ENCODE data around the gene CTNNB1. TPM values are rescaled to one million over a fixed set of nuclear protein-coding genes. Genes with fewer than 3 reads are reported as not detected.

Gene CTNNB1
- total RNA-seq, 1 experiment from 2014 or later: 460 TPM

DNA sequence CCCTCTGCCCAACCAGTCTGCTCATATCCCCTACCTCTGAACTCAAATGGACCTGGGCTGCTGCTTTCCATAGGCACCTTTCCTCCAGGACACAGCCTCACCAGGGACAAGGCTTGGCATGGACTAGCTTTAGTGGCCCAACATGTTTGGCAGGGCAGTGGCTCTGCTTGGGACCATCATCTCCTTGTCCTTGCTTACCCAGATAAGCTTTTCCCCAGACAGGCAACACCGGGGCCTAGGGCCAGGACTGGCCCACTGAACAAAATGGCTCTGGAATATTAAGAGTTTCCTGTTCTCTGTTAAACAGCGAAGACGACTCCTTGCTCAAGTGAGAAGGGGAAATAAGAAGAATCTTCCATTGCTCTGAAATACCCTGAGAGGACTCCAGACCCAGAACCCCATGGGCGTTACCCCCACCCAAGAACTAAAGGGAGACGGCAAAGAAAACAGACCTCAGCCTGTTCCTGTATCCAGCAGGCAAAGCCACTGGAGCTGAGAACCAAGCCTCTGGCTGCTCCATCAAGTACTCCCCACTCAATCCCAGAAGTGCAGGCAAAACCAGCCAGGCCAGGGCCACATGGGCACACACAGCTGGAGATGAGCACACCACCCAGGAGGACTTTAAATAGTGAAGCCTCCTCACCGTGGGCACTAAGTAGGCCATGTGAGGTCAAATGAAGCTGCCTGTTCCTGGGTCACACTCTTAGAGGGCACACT is 45.5 kb downstream of the CTNNB1 start:
- ChIA-PET POLR2A (ENCODE audit: unreplicated experiment) (no interaction called here), CTCF (no interaction called here)
- Histone ChIP-seq H3K4me1 (ENCODE audit: insufficient read depth, low read length) (no peaks in the 10 kb centered on the region), H3K79me2 (ENCODE audit: low read length) (no peaks in the 10 kb centered on the region), H3K27me3 (ENCODE audit: low read length) (no peaks in the 10 kb centered on the region), H3K9me3 (ENCODE audit: low read length) (no peaks in the 10 kb centered on the region), H3F3A (ENCODE audit: low read length, unreplicated experiment) (no peaks in the 10 kb centered on the region), H3K27ac (ENCODE audit: low read length) (no peak overlapping the region), H3K4me3 (ENCODE audit: low read length) (no peak overlapping the region), H3K9me2 (replicated peaks; ENCODE audit: low read length) (no peaks in the 10 kb centered on the region), H2AFZ (ENCODE audit: low read length) (no peak overlapping the region), H3K36me3 (ENCODE audit: low read depth, low read length) (peaks cover 20% of the 10 kb centered on the region), H3K9ac (ENCODE audit: low read length) (no peak overlapping the region), H4K20me1 (ENCODE audit: low read length) (no peaks in the 10 kb centered on the region), H3K4me2 (ENCODE audit: low read length) (no peak overlapping the region)
- intact Hi-C loops (cut with micrococcal nuclease): no loop called here
- DNase-seq (no peak), ATAC-seq (0 out of 2 replicates have a peak, but pooled peaks have one; percentile 16)
- TF ChIP-seq, protein P1, sequence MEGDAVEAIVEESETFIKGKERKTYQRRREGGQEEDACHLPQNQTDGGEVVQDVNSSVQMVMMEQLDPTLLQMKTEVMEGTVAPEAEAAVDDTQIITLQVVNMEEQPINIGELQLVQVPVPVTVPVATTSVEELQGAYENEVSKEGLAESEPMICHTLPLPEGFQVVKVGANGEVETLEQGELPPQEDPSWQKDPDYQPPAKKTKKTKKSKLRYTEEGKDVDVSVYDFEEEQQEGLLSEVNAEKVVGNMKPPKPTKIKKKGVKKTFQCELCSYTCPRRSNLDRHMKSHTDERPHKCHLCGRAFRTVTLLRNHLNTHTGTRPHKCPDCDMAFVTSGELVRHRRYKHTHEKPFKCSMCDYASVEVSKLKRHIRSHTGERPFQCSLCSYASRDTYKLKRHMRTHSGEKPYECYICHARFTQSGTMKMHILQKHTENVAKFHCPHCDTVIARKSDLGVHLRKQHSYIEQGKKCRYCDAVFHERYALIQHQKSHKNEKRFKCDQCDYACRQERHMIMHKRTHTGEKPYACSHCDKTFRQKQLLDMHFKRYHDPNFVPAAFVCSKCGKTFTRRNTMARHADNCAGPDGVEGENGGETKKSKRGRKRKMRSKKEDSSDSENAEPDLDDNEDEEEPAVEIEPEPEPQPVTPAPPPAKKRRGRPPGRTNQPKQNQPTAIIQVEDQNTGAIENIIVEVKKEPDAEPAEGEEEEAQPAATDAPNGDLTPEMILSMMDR (conservative IDR thresholded peaks at IDR 0.05; ENCODE audit: low read depth, low read length): no peak
- TF ChIP-seq EZH2 (IDR thresholded peaks at IDR 0.05; ENCODE audit: low read length, unreplicated experiment) (no peak), EZH2phosphoT487 (IDR thresholded peaks at IDR 0.05; ENCODE audit: borderline replicate concordance, low read length) (no peak)
- no TSS peak for BruUV-seq (replicated peaks)

- no peaks in the 10 kb centered on the region for H3K79me2 ChIP-seq (ENCODE audit: low read length)
- no peaks in the 10 kb centered on the region for H3K27me3 ChIP-seq (ENCODE audit: low read length)
- ATAC-seq: no peak
- H3K36me3 ChIP-seq (ENCODE audit: low read depth, low read length): no peaks in the 10 kb centered on the region
- CTCF ChIA-PET: no interaction called here
- POLR2A ChIA-PET (ENCODE audit: unreplicated experiment): no interaction called here
- H4K20me1 ChIP-seq (ENCODE audit: low read length): no peaks in the 10 kb centered on the region
- DNase-seq: no peak
- H3K4me3 ChIP-seq (ENCODE audit: low read length): no peak overlapping the region
- H3F3A ChIP-seq (ENCODE audit: low read length, unreplicated experiment): no peaks in the 10 kb centered on the region
- H3K9me3 ChIP-seq (ENCODE audit: low read length): no peaks in the 10 kb centered on the region
- H3K9ac ChIP-seq (ENCODE audit: low read length): no peak overlapping the region
- intact Hi-C loops (cut with micrococcal nuclease): no loop called here
- no peak for TF ChIP-seq EZH2phosphoT487 (IDR thresholded peaks at IDR 0.05; ENCODE audit: borderline replicate concordance, low read length)
- no peak overlapping the region for H2AFZ ChIP-seq (ENCODE audit: low read length)
- no peak overlapping the region for H3K27ac ChIP-seq (ENCODE audit: low read length)
- H3K4me1 ChIP-seq (ENCODE audit: insufficient read depth, low read length): no peaks in the 10 kb centered on the region
- no peak overlapping the region for H3K4me2 ChIP-seq (ENCODE audit: low read length)
- BruUV-seq (replicated peaks): no TSS peak
- H3K9me2 ChIP-seq (replicated peaks; ENCODE audit: low read length): no peaks in the 10 kb centered on the region
Observed at GRCh38 chr3:41247055-41248004, 48.0 kb downstream of the CTNNB1 start.

GRCh38 chr3:41248525-41248924 is 49.2 kb downstream of the CTNNB1 start:
- no peak overlapping the region for H3K27ac ChIP-seq (ENCODE audit: low read length)
- H3K27me3 ChIP-seq (ENCODE audit: low read length): no peaks in the 10 kb centered on the region
- DNase-seq (no peak), ATAC-seq (no peak)
- H3K4me2 ChIP-seq (ENCODE audit: low read length): no peak overlapping the region
- no peak overlapping the region for H3K9ac ChIP-seq (ENCODE audit: low read length)
- BruUV-seq (replicated peaks): no TSS peak
- TF ChIP-seq, protein P1 (conservative IDR thresholded peaks at IDR 0.05; ENCODE audit: low read depth, low read length): no peak
- TF ChIP-seq EZH2 (IDR thresholded peaks at IDR 0.05; ENCODE audit: low read length, unreplicated experiment): no peak
- TF ChIP-seq EZH2phosphoT487 (IDR thresholded peaks at IDR 0.05; ENCODE audit: borderline replicate concordance, low read length): no peak
- H3K36me3 ChIP-seq (ENCODE audit: low read depth, low read length): no peaks in the 10 kb centered on the region
- no peak overlapping the region for H3K4me3 ChIP-seq (ENCODE audit: low read length)
- H3K9me3 ChIP-seq (ENCODE audit: low read length): no peaks in the 10 kb centered on the region
- no peaks in the 10 kb centered on the region for H3K79me2 ChIP-seq (ENCODE audit: low read length)
- intact Hi-C loops (cut with micrococcal nuclease): no loop called here
- no peaks in the 10 kb centered on the region for H3K9me2 ChIP-seq (replicated peaks; ENCODE audit: low read length)
- POLR2A ChIA-PET (ENCODE audit: unreplicated experiment): no interaction called here
- no peaks in the 10 kb centered on the region for H4K20me1 ChIP-seq (ENCODE audit: low read length)
- no peak overlapping the region for H2AFZ ChIP-seq (ENCODE audit: low read length)
- H3K4me1 ChIP-seq (ENCODE audit: insufficient read depth, low read length): no peaks in the 10 kb centered on the region
- CTCF ChIA-PET: no interaction called here
- H3F3A ChIP-seq (ENCODE audit: low read length, unreplicated experiment): no peaks in the 10 kb centered on the region
